ENCODE measurements around the gene CUL3.

DNA sequence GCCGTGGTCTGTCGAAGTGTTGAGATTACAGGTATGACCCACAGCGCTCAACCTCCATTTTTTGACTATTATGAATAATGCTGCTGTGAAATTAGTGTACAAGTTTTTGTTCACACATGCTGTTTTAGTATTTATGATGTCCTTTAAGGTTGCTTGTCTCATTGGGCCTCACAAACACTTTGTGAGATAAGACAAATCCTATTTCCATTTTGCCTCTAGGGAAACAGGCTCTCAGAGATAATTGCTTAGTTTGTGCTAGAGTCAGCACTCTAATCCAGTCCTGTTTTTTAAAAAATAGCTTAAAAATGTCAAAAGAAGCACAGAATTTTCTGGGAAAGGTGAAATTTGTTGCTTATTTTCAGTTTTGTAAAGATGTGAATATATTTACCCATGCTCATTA, 43.3 kb upstream of the CUL3 start:
- TF ChIP-seq, protein P1, sequence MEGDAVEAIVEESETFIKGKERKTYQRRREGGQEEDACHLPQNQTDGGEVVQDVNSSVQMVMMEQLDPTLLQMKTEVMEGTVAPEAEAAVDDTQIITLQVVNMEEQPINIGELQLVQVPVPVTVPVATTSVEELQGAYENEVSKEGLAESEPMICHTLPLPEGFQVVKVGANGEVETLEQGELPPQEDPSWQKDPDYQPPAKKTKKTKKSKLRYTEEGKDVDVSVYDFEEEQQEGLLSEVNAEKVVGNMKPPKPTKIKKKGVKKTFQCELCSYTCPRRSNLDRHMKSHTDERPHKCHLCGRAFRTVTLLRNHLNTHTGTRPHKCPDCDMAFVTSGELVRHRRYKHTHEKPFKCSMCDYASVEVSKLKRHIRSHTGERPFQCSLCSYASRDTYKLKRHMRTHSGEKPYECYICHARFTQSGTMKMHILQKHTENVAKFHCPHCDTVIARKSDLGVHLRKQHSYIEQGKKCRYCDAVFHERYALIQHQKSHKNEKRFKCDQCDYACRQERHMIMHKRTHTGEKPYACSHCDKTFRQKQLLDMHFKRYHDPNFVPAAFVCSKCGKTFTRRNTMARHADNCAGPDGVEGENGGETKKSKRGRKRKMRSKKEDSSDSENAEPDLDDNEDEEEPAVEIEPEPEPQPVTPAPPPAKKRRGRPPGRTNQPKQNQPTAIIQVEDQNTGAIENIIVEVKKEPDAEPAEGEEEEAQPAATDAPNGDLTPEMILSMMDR (IDR thresholded peaks at IDR 0.05; ENCODE audit: low read depth, low read length), result no peak
- no peak for TF ChIP-seq EZH2phosphoT487 (IDR thresholded peaks at IDR 0.05; ENCODE audit: low read depth)
